Uterus (tissue), 4 donors: ENCODE measurements around the gene DDX3X. TPM values are rescaled to one million over a fixed set of nuclear protein-coding genes. Genes with fewer than 3 reads are reported as not detected.

ENCODE experiments used
- DNase-seq, 2 donors: peaks; one replicate each; pipeline ENCODE4 v3.0.0-alpha.2; 2019 to 2020
- H3K27ac ChIP-seq, 2 donors: fragments of 200-600 bp; sonication (generic); 1 replicate in 1 of 2; 2 replicates in 1 of 2; pipeline ENCODE4 v1.5.1; 2016 to 2018
- H3K27me3 ChIP-seq, 2 donors: fragments of 200-600 bp; sonication (generic); one replicate each; pipeline ENCODE4 v1.5.1; 2018 to 2019; ENCODE audit warnings: control low read depth in 1 of 2
- H3K36me3 ChIP-seq, 2 donors: fragments of 200-600 bp; sonication (generic); one replicate each; pipeline ENCODE4 v1.5.1; 2019; ENCODE audit warnings: control low read depth in 1 of 2
- H3K4me1 ChIP-seq, 2 donors: fragments of 200-600 bp; sonication (generic); one replicate each; pipeline ENCODE4 v1.5.1; 2018 to 2019; ENCODE audit warnings: control low read depth in 1 of 2
- H3K4me3 ChIP-seq, 2 donors: fragments of 200-600 bp; sonication (generic); 1 replicate in 1 of 2; 2 replicates in 1 of 2; pipeline ENCODE4 v1.5.1; 2018 to 2019; ENCODE audit warnings: mild to moderate bottlenecking in 1 of 2
- H3K9me3 ChIP-seq, 2 donors: fragments of 200-600 bp; sonication (generic); one replicate each; pipeline ENCODE4 v1.5.1; 2019; ENCODE audit warnings: control low read depth in 1 of 2
- CTCF ChIP-seq, 4 experiments: fragments of 200-600 bp in 2 of 4; fragments of 450-650 bp in 2 of 4; sonication (generic) in 2 of 4; IDR thresholded peaks; one replicate each; pipeline ENCODE4 v1.5.1; 2016 to 2019; ENCODE audit warnings: antibody characterized with exemption in 4 of 4, mild to moderate bottlenecking in 2 of 4, moderate library complexity in 1 of 4
- POLR2A ChIP-seq, 2 donors: fragments of 450-650 bp; IDR thresholded peaks; one replicate each; pipeline ENCODE4 v1.6.1; 2016; ENCODE audit warnings: antibody characterized with exemption in 2 of 2, mild to moderate bottlenecking in 1 of 2, moderate library complexity in 1 of 2
- intact Hi-C: fragments of 100-400 bp; cut with DNase I; formaldehyde crosslinking; loops from one replicate; pipeline ENCODE4 v1.15.1; 2023; ENCODE audit warnings: low total_unique reads
- total RNA-seq, 4 donors: library from RNA; depleted of rRNA in 3 of 4; stranded (reverse); fragments of >200 nt in 3 of 4; gene quantifications; one replicate each; pipeline versions ENCODE4 v1.1.0 to v1.2.4, GENCODE V29; 2014 to 2023
- donor health status: DM: yes; HTN: yes; CAD: no.

The DDX3X gene
- total RNA-seq, 4 donors from 2014 or later = 124 to 387 (median 268) TPM

- H3K4me1 ChIP-seq = peaks cover 0 to 4% of the 10 kb centered on the region in 2 donors
- H3K27me3 ChIP-seq = no peaks in the 10 kb centered on the region
- H3K36me3 ChIP-seq = peaks cover 0 to 2% of the 10 kb centered on the region in 2 donors
- intact Hi-C loops = no loop called here
- DNase-seq = no peak
- no peak overlapping the region for H3K4me3 ChIP-seq
- TF ChIP-seq POLR2A (IDR thresholded peaks at IDR 0.05) (no peak), CTCF (IDR thresholded peaks at IDR 0.05) (no peak)
- no peaks in the 10 kb centered on the region for H3K9me3 ChIP-seq
- H3K27ac ChIP-seq = no peak overlapping the region
These were observed 4.5 kb downstream of the DDX3X start for GRCh38 chrX:41338436-41338835.

GRCh38 chrX:41339148-41339547 lies 5.2 kb downstream of the DDX3X start:
- Histone ChIP-seq H3K27me3 (no peaks in the 10 kb centered on the region), H3K9me3 (no peaks in the 10 kb centered on the region), H3K36me3 (peaks cover 0 to 2% of the 10 kb centered on the region in 2 donors), H3K4me1 (peaks cover 0 to 4% of the 10 kb centered on the region in 2 donors), H3K27ac (no peak overlapping the region), H3K4me3 (no peak overlapping the region)
- TF ChIP-seq POLR2A (IDR thresholded peaks at IDR 0.05) (no peak), CTCF (IDR thresholded peaks at IDR 0.05) (no peak)
- DNase-seq = no peak
- intact Hi-C loops = no loop called here

DNA sequence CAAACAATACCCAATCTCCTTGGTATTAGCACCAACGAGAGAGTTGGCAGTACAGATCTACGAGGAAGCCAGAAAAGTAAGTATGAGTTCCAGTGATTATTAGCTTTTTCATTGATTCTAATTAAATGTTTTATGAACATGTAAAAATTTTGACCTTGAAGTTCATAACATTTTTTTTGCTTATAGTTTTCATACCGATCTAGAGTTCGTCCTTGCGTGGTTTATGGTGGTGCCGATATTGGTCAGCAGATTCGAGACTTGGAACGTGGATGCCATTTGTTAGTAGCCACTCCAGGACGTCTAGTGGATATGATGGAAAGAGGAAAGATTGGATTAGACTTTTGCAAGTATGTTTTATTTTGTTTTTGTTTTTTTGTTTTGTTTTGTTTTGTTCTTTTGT lies 10.1 kb downstream of the DDX3X start:
- Histone ChIP-seq H3K27me3 (no peaks in the 10 kb centered on the region), H3K9me3 (no peaks in the 10 kb centered on the region), H3K4me3 (no peak overlapping the region), H3K27ac (no peak overlapping the region), H3K36me3 (peaks cover 0 to 2% of the 10 kb centered on the region in 2 donors), H3K4me1 (no peaks in the 10 kb centered on the region)
- no peak for TF ChIP-seq POLR2A (IDR thresholded peaks at IDR 0.05)
- no peak for TF ChIP-seq CTCF (IDR thresholded peaks at IDR 0.05)
- DNase-seq = no peak
- intact Hi-C loops = no loop called here

DNA sequence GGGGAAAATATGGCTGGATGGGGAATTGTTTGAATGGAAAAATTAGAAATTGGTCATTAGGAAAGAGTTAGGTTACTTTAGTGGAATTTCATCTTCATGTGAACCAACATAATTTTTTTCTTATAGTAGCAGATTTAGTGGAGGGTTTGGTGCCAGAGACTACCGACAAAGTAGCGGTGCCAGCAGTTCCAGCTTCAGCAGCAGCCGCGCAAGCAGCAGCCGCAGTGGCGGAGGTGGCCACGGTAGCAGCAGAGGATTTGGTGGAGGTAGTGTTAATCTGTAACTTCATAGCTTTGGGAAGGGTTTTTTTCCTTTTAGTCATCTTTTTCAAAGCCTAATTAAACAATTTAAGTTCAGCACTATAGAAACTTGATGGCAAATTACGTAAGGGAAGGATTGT lies 13.2 kb downstream of the DDX3X start:
- Histone ChIP-seq H3K4me1 (no peaks in the 10 kb centered on the region), H3K27ac (no peak overlapping the region), H3K9me3 (no peaks in the 10 kb centered on the region), H3K36me3 (peaks cover 0 to 2% of the 10 kb centered on the region in 2 donors), H3K4me3 (no peak overlapping the region), H3K27me3 (no peaks in the 10 kb centered on the region)
- DNase-seq = no peak
- intact Hi-C loops = no loop called here
- no peak for TF ChIP-seq CTCF (IDR thresholded peaks at IDR 0.05)
- TF ChIP-seq POLR2A (IDR thresholded peaks at IDR 0.05) = no peak

- no peak overlapping the region for H3K4me3 ChIP-seq
- no peaks in the 10 kb centered on the region for H3K27me3 ChIP-seq
- H3K4me1 ChIP-seq = no peaks in the 10 kb centered on the region
- DNase-seq = no peak
- no peaks in the 10 kb centered on the region for H3K36me3 ChIP-seq
- intact Hi-C loops = no loop called here
- no peak overlapping the region for H3K27ac ChIP-seq
- no peaks in the 10 kb centered on the region for H3K9me3 ChIP-seq
- TF ChIP-seq POLR2A (IDR thresholded peaks at IDR 0.05) (no peak), CTCF (IDR thresholded peaks at IDR 0.05) (no peak)
These were observed 14.6 kb downstream of the DDX3X start for GRCh38 chrX:41348551-41348950.
